Erythroblast (primary cell): ENCODE measurements around the gene NBEA.

Experiments
- GATA1 ChIP-seq: IDR thresholded peaks from 2 replicates; pipeline ENCODE4 v1.6.1; 2011; ENCODE audit warnings: low read depth, mild to moderate bottlenecking, control low read depth, low read length, moderate library complexity
- POLR2A ChIP-seq: IDR thresholded peaks from 2 replicates; pipeline ENCODE4 v1.6.1; 2011; ENCODE audit warnings: mild to moderate bottlenecking, low read length

GRCh38 chr13:35690581-35691207 lies 748.6 kb downstream of the NBEA start:
- TF ChIP-seq POLR2A = no peak
- no peak for TF ChIP-seq GATA1
